Adipose tissue (tissue), 3 donors: ENCODE results near the gene TRIM7. TPM values are rescaled to one million over a fixed set of nuclear protein-coding genes. Genes with fewer than 3 reads are reported as not detected.
"Not testable (repeated sequence)": the region's sequence is repeated elsewhere in the genome, so short reads cannot be mapped to it uniquely, and the experiment has no call there.

Experiments
- H3K27ac ChIP-seq: one replicate; pipeline ENCODE4 v1.5.1; 2013; ENCODE audit warnings: low read depth, low read length
- WGBS, 3 donors: extraction: QIAGEN DNeasy Blood & Tissue Kit; methylation state at CpG; one replicate each; pipeline ENCODE4 v1.1.7; 2013; 5-methylcytosine and 5-hydroxymethylcytosine counted together
- polyA plus RNA-seq, 3 donors: library from polyadenylated mRNA; stranded (reverse); fragments of 200-250 nt; gene quantifications; one replicate each; pipeline ENCODE4 v1.2.3, GENCODE V29; 2013
- donor health status: healthy with polysubstance abuse.
- donor health status: Bipolar disorder and iron deficiency.
- donor health status: healthy.

Gene TRIM7
- polyA plus RNA-seq, 3 donors: 1.1 to 8.9 (median 3.3) TPM

- WGBS, 3 donors: 44 to 62% (median 50%) methylated on average over 6 to 7 of the region's 7 CpGs
- not testable (repeated sequence) for H3K27ac ChIP-seq
Measured at GRCh38 chr5:181146927-181147636, 57.9 kb downstream of the TRIM7 start, which contains the start of gene OR2V2. OR2V2 (plus strand) TSS chr5:181147586; CDS start chr5:181154943, 7,357 bp downstream.

DNA sequence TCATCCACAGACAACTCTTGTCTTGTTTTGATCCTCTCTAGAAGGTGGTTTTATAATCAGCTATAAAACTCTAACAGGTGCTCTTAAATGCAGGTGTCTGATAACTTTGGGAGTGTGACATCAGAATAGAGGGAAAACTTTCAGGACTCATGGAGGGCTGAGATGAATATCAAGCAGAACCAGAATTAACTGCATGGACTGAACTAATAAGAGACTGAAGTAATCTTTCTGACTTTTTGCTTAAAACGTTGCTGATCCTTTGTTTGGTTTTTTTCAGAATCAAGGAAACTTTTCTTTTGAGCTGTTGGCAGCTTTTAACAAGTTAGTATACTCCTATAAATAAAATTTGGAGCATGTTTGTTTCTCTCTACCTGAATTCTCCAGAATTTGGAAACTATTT, 59.9 kb downstream of the TRIM7 start:
- 37 to 52% (median 45%) methylated on average over 1 of the region's 1 CpG for WGBS, 3 donors
- no peak overlapping the region for H3K27ac ChIP-seq

Other genes starting within 250 kb of the TRIM7 start
- gene BTNL3, start 216.3 kb downstream of the TRIM7 start, polyA plus RNA-seq: under 1 TPM; 0.09 to 0.33 (median 0.22) TPM
- gene BTNL9, start 164.9 kb downstream of the TRIM7 start, polyA plus RNA-seq: 100 to 1,000 TPM in 2 of 3 donors, 10 to 100 TPM in 1; 25.3 to 467 (median 187) TPM
- gene OR2V1, start 74.0 kb downstream of the TRIM7 start, polyA plus RNA-seq: not detected
- not detected for gene OR2V2, start 57.6 kb downstream of the TRIM7 start, polyA plus RNA-seq
- 10 to 100 TPM; 13.8 to 20.9 (median 19.2) TPM for gene TRIM41, start 18.1 kb upstream of the TRIM7 start, polyA plus RNA-seq
- gene RACK1, start 38.7 kb upstream of the TRIM7 start, polyA plus RNA-seq: 1,000 to 10,000 TPM; 2,124 to 2,647 (median 2,643) TPM
- 1 to 10 TPM; 6.7 to 8.3 (median 7.3) TPM for gene TRIM52, start 55.9 kb upstream of the TRIM7 start, polyA plus RNA-seq
- gene OR4F3, start 162.1 kb upstream of the TRIM7 start, polyA plus RNA-seq: not detected